GM12891 (cell line): ENCODE measurements around the gene ANKRD55.
"Not testable (repeated sequence)": the region's sequence is repeated elsewhere in the genome, so short reads cannot be mapped to it uniquely, and the experiment has no call there.

Experiments used
- DNase-seq: peaks from one replicate; pipeline ENCODE4 v3.0.0; 2011; ENCODE audit warnings: low spot score; ENCODE audit not compliant: insufficient read length
- FAIRE-seq: peaks from 2 replicates; lab custom pipeline; 2011; peaks lifted over from hg19 to GRCh38; lab: Jason Lieb, UNC
- PAX5 ChIP-seq: IDR thresholded peaks from 2 replicates; pipeline ENCODE4 v1.6.1; 2011; ENCODE audit warnings: low read length, moderate library complexity, mild to moderate bottlenecking; ENCODE audit not compliant: insufficient read depth, severe bottlenecking
- POLR2A ChIP-seq: IDR thresholded peaks from 2 replicates; pipeline ENCODE4 v1.6.1; 2011; ENCODE audit warnings: low read depth, low read length, control low read depth
- POLR2AphosphoS5 ChIP-seq: IDR thresholded peaks from 2 replicates; pipeline ENCODE4 v1.6.1; 2011; ENCODE audit warnings: low read depth, low read length, control low read depth
- POU2F2 ChIP-seq: IDR thresholded peaks from 2 replicates; pipeline ENCODE4 v1.6.1; 2011; ENCODE audit warnings: low read depth, mild to moderate bottlenecking, control low read depth, low read length, moderate library complexity
- SPI1 ChIP-seq: IDR thresholded peaks from 2 replicates; pipeline ENCODE4 v1.6.1; 2011; ENCODE audit warnings: low read depth, low read length, control low read depth
- TAF1 ChIP-seq: IDR thresholded peaks from 2 replicates; pipeline ENCODE4 v1.6.1; 2011; ENCODE audit warnings: low read depth, low read length, control low read depth

Gene ANKRD55

GRCh38 chr5:56110646-56111403 is 122.3 kb downstream of the ANKRD55 start:
- DNase-seq (no peak), FAIRE-seq (no peak)
- TF ChIP-seq POLR2AphosphoS5: no peak

- FAIRE-seq: no peak
- no peak for DNase-seq
- TF ChIP-seq POLR2AphosphoS5: no peak
- no peak for TF ChIP-seq POU2F2
- no peak for TF ChIP-seq POLR2A
- TF ChIP-seq PAX5: no peak
- no peak for TF ChIP-seq TAF1
- no peak for TF ChIP-seq SPI1
Observed at GRCh38 chr5:56108246-56108645, 124.9 kb downstream of the ANKRD55 start.

- DNase-seq (no peak), FAIRE-seq (no peak)
- TF ChIP-seq POLR2AphosphoS5 (no peak), PAX5 (no peak), TAF1 (no peak), POU2F2 (no peak), POLR2A (no peak), SPI1 (no peak)
Observed at GRCh38 chr5:56106837-56107236, 126.3 kb downstream of the ANKRD55 start.

GRCh38 chr5:56105511-56106291 is 127.4 kb downstream of the ANKRD55 start:
- FAIRE-seq: no peak

GRCh38 chr5:56102889-56103288 is 130.2 kb downstream of the ANKRD55 start:
- DNase-seq (no peak), FAIRE-seq (no peak)
- TF ChIP-seq PAX5 (no peak), POLR2A (no peak), POU2F2 (no peak), SPI1 (no peak), POLR2AphosphoS5 (no peak), TAF1 (no peak)

More at GRCh38 chr5:56105511-56106291, 127.4 kb downstream of the ANKRD55 start:
- no peak for TF ChIP-seq POLR2AphosphoS5
- no peak for TF ChIP-seq PAX5
- TF ChIP-seq POU2F2: no peak
- no peak for TF ChIP-seq TAF1
- no peak for TF ChIP-seq SPI1
- TF ChIP-seq POLR2A: no peak
- no peak for DNase-seq

- FAIRE-seq, DNase-seq: not testable (repeated sequence)
Observed at GRCh38 chr5:56102207-56102606, 130.9 kb downstream of the ANKRD55 start.

- DNase-seq: no peak
- no peak for TF ChIP-seq PAX5
- TF ChIP-seq SPI1: no peak
- no peak for TF ChIP-seq POLR2AphosphoS5
- TF ChIP-seq POLR2A: no peak
- no peak for TF ChIP-seq POU2F2
- no peak for TF ChIP-seq TAF1
- no peak for FAIRE-seq
Observed at GRCh38 chr5:56101180-56101579, 131.9 kb downstream of the ANKRD55 start.

GRCh38 chr5:56100439-56101176 is 132.5 kb downstream of the ANKRD55 start:
- FAIRE-seq (no peak), DNase-seq (no peak)
- TF ChIP-seq POLR2A (no peak), PAX5 (no peak), POLR2AphosphoS5 (no peak), SPI1 (no peak), POU2F2 (no peak), TAF1 (no peak)

- DNase-seq (no peak), FAIRE-seq (no peak)
Observed at GRCh38 chr5:56099346-56099745, 133.8 kb downstream of the ANKRD55 start.

More at GRCh38 chr5:56099346-56099745, 133.8 kb downstream of the ANKRD55 start:
- TF ChIP-seq POU2F2 (no peak), SPI1 (no peak), PAX5 (no peak), TAF1 (no peak), POLR2AphosphoS5 (no peak), POLR2A (no peak)
